GM21737 (cell line): Measurements from ENCODE around the gene PILRA.
"Not testable (repeated sequence)": the region's sequence is repeated elsewhere in the genome, so short reads cannot be mapped to it uniquely, and the experiment has no call there.

Source experiments
- ATAC-seq: cut with Tn5 transposase; IDR thresholded peaks from one replicate; pipeline ENCODE4 v1.9.1; 2021; ENCODE audit warnings: mild to moderate bottlenecking, moderate library complexity; ENCODE audit not compliant: unreplicated experiment

Gene PILRA

DNA sequence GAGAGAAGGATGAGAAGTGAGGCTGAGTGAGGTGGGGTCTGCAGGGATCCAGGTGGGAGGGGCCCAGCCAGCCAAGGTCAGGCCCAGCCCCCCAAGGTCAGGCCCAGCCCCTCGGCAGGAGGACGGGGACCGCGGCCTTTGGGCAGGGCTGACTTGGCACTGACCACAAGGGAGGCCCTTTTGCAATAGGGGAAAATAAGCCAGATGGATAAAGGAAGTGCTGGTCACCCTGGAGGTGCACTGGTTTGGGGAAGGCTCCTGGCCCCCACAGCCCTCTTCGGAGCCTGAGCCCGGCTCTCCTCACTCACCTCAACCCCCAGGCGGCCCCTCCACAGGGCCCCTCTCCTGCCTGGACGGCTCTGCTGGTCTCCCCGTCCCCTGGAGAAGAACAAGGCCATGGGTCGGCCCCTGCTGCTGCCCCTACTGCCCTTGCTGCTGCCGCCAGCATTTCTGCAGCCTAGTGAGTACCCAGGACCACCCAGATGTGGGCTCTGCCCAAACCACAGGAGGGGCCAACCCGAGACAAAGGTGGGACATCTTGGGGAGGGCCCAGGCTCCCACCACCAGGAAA lies at the start of gene PILRA:
PILRA (plus strand) TSS at position 227 of the 571 bp plus-strand sequence; CDS start at position 397, 170 bp downstream.
- no peak for ATAC-seq

DNA sequence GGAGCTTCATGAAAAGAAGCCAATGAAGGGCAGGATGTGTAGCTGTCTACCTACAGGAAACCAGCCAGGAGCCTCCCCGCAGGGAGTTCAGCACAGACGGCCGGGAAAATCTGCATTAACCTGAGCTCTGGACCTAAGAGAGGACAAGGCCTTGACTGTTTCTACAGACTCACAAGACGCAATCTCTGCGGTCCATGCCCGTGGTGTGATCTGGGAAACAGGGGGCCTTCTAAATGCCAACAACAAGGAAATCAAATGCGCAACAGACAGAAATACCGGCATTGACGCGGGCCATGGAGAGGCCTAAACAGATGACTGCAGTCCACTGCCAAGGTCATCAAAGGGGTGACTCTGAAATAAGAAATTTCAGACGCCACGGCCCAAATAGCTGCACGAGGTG lies 49.1 kb upstream of the PILRA start:
- ATAC-seq, result not testable (repeated sequence)

DNA sequence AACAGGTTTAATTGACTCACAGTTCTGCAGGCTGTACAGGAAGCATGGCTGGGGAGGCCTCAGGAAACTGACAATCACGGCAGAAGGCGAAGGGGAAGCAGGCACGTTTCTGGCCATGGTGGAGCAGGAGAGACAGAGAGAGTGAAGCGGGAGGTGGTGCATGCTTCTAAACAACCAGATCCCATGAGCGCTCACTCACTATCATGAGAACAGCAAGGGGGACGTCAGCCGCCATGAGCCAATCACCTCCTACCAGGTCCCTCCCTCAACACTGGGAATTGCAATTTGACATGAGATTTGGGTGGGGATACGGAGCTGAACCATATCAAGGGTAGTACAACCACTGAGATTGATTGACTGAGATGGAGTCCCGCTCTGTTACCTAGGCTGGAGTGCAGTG lies 47.6 kb upstream of the PILRA start:
- ATAC-seq, result not testable (repeated sequence)

DNA sequence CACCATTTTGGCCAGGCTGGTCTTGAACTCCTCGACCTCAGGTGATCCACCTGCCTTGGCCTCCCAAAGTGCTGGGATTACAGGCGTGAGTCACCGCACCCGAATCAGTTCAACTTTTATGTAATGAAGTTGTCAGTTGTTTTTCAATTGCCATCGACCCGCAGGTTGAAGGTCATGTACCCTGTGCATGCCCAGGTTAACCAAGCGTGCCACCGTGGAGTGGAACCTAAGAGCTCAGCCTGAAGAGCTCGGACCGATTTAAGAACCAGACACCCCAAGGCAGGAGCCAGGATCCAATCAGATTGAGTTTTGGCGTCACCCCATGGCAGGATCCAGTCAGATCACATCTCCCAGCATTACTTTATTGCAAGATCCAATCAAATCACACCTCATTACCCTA lies 46.4 kb upstream of the PILRA start:
- not testable (repeated sequence) for ATAC-seq

DNA sequence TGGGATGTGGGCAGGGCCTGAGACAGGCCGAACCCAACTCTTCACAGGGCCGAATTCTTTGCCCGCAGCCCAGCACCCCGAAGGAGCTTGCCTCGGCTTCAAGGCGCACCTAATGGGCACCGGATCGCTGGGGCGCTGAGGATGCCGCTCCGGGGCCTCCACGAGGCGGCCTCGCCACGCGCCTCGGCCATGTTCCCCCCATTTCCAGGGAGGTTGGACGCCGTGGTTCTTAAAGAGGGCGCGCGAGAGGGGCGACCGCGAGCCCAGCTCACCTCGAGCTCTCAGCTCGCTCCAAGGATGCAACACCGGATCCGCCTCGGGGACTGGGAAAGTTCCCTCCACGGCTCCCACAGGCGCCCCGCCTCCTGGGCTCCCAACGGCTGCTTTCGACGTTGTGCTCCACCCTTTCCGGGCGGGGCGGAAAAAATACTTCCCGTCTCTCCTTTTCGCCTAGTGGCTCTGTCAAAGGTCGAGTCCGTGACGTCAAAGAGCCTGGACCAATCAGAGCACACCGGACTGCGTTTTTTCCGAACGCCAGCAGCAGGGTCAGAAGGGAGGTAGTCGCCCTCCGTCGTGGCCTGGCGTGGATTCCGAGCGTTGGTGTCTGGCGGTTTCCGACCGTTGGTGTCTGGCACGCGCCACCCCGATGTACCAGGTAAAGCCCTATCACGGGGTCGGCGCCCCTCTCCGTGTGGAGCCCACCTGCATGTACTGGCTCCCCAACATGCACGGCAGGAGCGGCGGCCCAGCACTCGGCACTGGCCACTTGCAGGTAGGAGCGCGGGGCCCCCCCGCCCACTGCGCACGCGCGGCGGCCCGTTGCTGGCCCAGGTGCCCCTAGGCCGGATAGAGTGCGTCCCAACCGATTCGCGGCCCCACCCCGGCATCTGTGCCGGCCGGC lies 37.5 kb upstream of the PILRA start:
- ATAC-seq, result peak; percentile 96

DNA sequence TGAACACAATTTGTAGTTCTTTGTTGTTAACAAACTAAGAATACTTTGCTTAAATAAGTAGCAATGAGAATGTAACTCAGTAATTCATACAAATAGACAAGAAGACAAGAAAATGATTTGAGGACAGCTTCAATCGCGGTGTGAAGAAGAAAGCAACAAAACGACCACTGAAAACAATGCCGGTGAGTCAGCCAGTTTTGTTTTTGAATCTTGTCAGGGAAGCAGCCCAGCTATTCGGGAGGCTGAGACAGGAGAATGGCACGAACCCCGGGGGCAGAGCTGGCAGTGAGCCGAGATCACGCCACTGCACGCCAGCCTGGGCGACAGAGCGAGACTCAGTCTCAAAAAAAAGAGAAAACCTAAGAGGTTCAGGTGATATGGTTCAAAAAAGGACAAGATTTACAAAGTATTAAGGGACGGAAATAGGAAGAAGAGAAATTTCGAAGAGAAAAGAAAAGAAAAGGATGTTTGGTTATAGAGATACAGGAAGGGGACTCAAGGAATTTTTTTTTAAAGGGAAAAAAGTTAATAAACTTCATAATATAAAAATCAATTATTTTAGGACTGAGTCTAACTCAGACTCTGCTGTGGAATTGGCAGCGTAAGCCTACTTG lies 35.1 kb upstream of the PILRA start:
- not testable (repeated sequence) for ATAC-seq

DNA sequence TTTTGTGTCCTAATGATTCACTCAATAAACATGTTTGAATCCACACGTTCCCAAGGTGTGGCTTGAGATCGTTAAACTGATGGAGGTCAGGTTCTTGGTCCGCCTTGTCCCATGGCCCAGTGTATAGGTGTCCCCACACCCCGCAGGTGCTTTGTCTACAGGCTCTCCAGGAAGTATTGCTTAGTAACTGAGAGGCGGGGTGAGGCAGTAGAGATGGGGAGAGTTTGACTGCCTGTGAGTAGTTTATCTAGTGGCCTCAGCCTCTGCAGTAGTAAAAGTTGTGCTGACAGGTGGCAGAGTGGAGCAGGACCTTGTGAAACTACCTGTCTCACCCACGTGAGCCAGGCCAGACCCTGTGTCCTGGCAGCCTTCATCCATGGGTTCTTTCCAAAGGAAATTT lies 32.0 kb upstream of the PILRA start:
- not testable (repeated sequence) for ATAC-seq

DNA sequence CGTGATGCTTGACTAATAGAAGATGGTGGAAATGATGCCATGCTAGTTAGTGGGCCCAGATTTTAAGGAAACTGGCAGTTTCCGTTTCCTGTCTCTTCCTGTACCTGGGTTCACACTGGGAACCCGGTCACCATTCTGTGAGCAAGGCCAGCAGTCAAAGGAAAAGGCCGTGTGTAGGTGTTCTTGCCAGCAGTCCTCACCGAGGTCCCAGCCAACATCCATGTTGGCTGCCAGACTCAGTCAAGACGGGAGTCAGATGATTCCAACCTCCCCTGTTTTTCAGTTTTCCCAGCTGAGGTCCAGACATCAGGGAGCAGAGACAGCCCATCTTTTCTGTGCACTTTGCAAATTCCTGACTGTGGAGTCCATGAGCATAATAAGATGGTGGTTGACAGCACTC lies 30.5 kb upstream of the PILRA start:
- no peak for ATAC-seq

DNA sequence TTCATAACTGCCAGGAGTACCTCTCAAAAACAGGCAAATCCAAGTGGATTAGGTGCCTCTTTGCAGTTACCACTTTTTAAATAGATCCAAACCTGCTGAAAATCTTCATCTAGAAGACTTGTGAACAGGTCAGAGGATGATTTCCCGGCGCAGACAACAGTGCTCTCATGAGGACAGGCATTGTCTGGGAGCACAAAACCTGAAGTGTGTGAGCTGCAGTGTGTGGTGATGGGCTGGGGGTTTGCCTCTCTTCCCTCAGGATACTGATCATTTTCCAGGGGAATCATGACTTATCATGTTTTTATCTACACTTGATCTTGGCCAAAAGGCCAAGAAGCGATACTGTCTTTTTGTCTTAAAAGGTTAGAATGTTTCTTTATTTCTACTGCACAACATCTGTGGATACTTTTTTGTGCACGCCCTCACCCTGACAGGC lies 29.1 kb upstream of the PILRA start:
- peak; percentile 3 for ATAC-seq

DNA sequence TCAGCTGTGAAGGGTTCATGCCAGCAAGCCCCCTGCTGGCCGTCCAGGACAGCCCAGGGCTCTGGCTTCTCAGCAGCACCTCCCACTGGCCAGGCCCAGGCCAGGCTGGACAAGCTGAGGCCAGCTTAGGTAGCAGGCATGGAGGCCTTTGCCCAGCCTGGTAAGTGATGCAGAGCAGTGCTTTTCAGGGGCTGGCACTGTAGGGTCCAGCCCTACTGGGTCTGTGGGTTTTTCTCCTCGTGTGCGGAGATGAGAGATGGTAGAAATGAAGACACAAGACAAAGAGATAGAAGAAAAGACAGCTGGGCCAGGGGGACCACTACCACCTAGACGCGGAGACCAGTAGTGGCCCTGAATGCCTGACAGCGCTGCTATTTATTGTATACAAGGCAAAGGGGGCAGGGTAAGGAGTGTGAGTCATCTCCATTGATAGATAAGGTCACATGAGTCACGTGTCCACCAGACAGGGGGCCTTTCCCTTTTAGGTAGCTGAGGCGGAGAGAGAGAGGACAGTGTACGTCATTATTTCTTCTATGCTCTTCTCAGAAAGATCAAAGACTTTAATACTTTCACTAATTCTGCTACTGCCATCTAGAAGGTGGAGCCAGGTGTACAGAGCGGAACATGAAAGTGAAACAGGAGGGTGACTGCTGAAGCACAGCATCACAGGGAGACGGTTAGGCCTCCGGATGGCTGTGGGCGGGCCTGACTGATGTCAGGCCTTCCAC lies 28.6 kb upstream of the PILRA start:
- peak; percentile 78 for ATAC-seq

DNA sequence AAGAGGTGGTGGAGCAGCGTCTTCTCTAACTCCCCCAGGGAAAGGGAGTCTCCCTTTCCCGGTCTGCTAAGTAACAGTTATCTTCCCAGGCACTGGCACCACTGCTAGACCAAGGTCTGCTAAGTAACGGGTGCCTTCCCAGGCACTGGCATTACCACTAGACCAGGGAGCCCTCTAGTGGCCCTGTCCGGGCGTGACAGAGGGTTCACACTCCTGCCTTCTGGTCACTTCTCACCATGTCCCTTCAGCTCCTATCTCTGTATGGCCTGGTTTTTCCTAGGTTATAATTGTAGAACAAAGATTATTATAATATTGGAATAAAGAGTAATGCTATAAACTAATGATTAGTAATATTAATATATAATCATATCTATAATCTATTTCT lies 28.0 kb upstream of the PILRA start:
- ATAC-seq, result peak; percentile 17

DNA sequence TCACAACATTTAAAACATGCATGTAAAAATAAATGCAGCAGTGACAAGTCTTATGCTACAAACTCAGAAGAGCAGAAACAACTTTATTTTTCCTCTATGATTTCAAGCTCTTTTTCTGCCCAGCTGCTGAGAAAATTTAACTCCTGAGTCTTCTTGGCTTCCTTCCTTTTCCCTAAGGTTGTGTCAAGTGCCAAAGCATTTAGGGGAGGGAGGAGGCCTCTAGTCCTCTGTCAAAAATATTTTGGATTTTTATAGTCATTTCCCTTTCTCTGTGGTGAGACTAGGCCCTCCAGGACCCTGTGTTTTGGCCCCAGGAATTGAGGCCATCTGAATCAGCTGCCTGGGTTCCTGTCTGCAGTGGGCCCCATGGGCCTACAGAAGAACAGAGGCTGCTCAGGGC lies 26.4 kb upstream of the PILRA start:
- ATAC-seq, result no peak

DNA sequence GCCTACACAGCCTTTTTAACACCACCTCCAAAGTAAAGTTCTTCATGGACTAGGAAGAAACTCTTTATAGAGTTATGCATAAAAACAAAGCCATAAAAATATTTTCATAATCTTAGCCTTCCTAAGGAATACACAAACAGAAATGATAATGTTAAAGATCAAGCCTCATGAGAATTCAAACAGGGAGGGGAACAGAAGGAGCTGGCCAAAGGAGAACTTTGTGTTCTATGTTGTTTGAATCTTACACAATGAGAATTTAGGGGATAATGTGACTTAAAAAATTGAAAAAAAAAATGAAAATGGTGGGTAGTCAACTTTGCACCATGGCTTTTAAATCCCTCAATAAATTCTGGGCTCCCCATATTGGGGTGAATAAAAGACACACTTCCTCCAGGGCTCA lies 24.5 kb upstream of the PILRA start:
- ATAC-seq, result no peak

DNA sequence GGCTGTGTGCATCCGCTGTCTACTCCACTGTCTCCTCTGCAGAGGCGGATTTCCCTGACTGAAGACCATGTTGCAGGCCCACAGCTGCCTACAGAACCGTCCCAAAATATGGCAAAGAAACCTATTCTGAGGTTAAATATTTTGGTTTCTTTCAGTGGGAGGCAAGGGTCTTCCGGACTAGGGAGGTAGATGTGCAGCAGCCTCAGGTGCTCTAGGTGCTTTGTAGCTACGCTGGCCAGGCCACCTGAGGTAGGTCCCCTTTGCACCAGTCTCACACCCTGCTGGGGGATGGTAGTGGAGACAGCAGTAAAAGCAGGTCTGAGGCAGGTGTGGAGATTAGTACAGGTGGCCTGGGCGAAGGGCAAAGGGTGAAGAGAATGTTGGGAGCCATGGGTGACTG lies 23.5 kb upstream of the PILRA start:
- no peak for ATAC-seq

DNA sequence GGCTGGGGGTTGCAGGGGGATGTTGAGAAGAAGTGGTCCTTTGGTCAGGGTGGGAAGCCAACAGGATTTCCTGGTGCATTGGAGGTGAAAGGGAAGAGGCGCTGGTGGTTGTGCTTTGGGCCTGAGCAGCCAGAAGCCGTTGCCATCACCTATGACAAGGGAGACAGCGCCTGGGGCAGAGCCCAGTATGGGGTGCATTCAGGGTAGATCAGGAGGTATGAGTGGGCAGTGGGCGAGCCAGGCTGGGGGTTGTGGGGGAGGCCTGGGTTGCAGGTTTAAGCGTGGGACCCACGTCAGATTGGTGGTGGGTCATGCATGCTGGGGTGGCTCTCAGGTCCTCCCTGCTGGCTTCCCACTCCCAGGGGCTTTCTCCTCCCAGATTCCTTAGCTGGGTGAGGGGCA lies 21.6 kb upstream of the PILRA start:
- ATAC-seq, result no peak

DNA sequence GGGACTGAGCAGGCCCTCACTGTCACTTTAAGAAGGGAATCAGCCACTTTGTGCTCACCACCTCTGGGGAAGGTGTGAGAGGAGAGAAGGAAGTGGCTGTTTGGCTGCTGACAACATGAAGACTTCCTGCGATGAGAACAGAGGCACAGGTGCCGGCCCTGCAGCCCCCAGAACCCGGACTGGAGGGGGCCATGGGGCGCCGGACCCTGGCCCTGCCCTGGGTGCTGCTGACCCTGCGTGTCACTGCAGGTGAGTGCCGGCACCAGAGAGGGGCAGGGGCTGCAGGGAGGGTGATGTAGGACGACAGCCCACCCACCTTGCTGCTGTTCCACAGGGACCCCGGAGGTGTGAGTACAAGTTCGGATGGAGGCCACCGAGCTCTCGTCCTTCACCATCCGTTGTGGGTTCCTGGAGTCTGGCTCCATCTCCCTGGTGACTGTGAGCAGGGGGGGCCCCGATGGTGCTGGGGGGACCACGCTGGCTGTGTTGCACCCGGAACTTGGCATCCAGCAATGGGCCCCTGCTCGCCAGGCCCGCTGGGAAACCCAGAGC lies 21.0 kb upstream of the PILRA start:
- ATAC-seq, result not testable (repeated sequence)

DNA sequence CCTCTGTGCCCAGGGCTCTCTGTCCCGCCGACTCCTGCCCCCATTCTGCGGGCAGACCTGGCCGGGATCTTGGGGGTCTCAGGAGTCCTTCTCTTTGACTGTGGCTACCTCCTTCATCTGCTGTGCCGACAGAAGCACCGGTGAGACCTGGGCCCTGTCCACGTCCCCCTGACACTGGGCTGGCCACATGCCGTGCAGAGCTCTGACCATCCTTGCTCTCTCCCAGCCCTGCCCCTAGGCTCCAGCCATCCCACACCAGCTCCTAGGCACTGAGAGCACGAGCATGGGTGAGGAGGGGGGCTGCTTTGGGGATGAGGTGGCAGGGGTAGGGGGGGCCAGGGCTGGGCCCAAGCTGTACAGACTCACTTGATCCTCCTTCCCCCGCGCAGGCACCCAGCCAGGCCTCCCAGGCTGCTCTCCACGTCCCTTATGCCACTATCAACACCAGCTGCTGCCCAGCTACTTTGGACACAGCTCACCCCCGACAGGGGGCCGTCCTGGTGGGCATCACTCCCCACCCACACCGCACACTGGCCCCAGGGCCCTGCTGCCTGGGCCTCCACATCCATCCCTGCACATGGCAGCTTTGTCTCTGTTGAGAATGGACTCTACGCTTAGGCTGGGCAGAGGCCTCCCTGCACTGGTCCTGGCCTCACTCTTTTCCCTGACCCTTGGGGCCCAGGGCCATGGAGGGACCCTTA lies 20.2 kb upstream of the PILRA start:
- ATAC-seq, result no peak

DNA sequence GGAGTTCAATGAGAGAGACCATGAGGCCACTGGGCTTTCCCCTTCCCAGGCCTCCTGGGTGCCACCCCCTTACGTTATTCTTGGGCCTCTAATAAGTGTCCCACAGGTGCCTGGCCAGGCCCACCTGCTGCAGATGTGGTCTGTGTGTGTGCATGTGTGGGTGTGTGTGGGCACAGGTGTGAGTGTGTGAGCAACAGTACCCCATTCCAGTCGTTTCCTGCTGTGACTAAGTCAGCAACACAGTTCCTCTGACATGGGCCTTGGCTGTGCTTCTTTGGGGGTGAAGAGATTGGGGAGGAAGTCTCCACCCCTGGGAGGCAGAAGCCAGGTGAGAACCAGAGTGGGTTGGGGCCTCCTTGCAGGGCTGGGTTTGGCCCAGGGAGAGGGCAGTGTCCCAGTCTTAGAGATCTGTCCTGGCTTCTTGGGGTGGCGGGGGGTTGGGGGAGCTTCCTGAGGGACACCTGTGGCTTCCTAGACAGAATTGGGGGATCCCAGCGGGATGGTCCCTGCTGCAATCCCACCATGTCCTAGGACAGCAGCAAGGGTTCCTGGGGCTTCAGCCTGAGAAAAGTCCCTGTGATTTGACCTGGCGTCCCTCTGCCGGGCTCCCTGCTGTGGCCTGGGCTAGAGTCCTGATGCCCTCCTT lies 19.5 kb upstream of the PILRA start:
- no peak for ATAC-seq

DNA sequence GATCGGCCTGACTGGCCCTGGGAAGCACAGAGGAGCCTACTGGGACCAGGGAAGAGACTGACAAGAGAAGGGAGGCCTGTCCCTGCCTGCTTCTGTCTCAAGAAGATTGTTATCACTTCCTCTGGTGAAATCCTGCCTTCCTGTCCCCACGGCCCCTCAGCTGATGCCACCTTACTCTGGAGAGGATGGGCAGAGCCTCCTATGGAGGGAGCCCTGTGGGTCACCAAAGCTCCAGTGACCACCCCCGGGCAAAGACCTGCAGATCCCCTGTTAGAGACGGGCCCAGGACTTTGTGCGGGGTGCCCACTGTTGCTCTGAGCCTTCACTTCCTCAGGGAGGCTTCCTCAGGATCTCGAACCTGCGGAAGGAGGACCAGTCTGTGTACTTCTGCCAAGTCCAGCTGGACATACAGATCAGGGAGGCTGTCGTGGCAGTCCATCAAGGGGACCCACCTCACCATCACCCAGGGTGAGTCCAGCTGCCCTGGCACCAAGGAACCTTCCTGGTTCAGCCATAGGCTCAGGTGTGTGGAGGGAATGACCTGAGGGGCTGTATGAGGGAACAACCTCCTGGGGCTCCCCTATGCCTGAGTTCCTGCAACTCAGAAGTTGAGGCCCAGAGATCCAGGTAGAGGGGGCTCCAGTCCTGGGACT lies 16.7 kb upstream of the PILRA start:
- no peak for ATAC-seq
